WTC11 (cell line): ENCODE data around the gene OLFM1. TPM values are rescaled to one million over a fixed set of nuclear protein-coding genes. Genes with fewer than 3 reads are reported as not detected.

Experiments used
- ATF1 ChIP-seq: sonication (generic); formaldehyde crosslinking; IDR thresholded peaks from 2 replicates; pipeline ENCODE4 v1.8.1; 2023; ENCODE audit warnings: mild to moderate bottlenecking, moderate library complexity, missing genetic modification reagents
- CREB1 ChIP-seq: sonication (generic); formaldehyde crosslinking; IDR thresholded peaks from 2 replicates; pipeline ENCODE4 v1.8.0; 2023; ENCODE audit warnings: mild to moderate bottlenecking, missing genetic modification reagents
- FOXJ3 ChIP-seq: sonication (generic); formaldehyde crosslinking; IDR thresholded peaks from 2 replicates; pipeline ENCODE4 v1.9.0; 2021; ENCODE audit warnings: missing genetic modification reagents, mild to moderate bottlenecking, borderline replicate concordance
- FOXK1 ChIP-seq: sonication (generic); formaldehyde crosslinking; IDR thresholded peaks from 2 replicates; pipeline ENCODE4 v1.8.0; 2022; ENCODE audit warnings: mild to moderate bottlenecking, moderate library complexity, missing genetic modification reagents
- FOXP1 ChIP-seq: sonication (generic); formaldehyde crosslinking; IDR thresholded peaks from 2 replicates; pipeline ENCODE4 v1.8.0; 2022; ENCODE audit warnings: missing genetic modification reagents, mild to moderate bottlenecking, moderate library complexity, borderline replicate concordance
- JUN ChIP-seq: sonication (generic); formaldehyde crosslinking; IDR thresholded peaks from 2 replicates; pipeline ENCODE4 v1.8.0; 2023; ENCODE audit warnings: mild to moderate bottlenecking, missing genetic modification reagents
- MXD4 ChIP-seq: fragments of 250-450 bp; sonication (Bioruptor Pico); IDR thresholded peaks from 2 replicates; pipeline ENCODE4 v1.8.0; 2021; ENCODE audit warnings: mild to moderate bottlenecking, moderate library complexity, borderline replicate concordance
- NFE2L1 ChIP-seq: sonication (generic); formaldehyde crosslinking; IDR thresholded peaks from 2 replicates; pipeline ENCODE4 v1.8.1; 2023; ENCODE audit warnings: missing genetic modification reagents
- NFYB ChIP-seq: sonication (generic); formaldehyde crosslinking; conservative IDR thresholded peaks from 2 replicates; pipeline ENCODE4 v1.8.0; 2022; ENCODE audit warnings: low read depth, missing genetic modification reagents
- NR3C1 ChIP-seq: sonication (generic); formaldehyde crosslinking; conservative IDR thresholded peaks from 2 replicates; pipeline ENCODE4 v1.8.1; 2023; ENCODE audit warnings: low read depth, mild to moderate bottlenecking, missing genetic modification reagents
- RELA ChIP-seq: sonication (generic); formaldehyde crosslinking; IDR thresholded peaks from 2 replicates; pipeline ENCODE4 v1.8.1; 2022; ENCODE audit warnings: missing genetic modification reagents, mild to moderate bottlenecking, borderline replicate concordance
- SMAD3 ChIP-seq: sonication (generic); formaldehyde crosslinking; IDR thresholded peaks from 2 replicates; pipeline ENCODE4 v1.8.0; 2022; ENCODE audit warnings: missing genetic modification reagents, mild to moderate bottlenecking, borderline replicate concordance
- TEAD1 ChIP-seq: sonication (generic); formaldehyde crosslinking; IDR thresholded peaks from 2 replicates; pipeline ENCODE4 v1.8.0; 2022; ENCODE audit warnings: mild to moderate bottlenecking, missing genetic modification reagents
- ZNF232 ChIP-seq: sonication (generic); formaldehyde crosslinking; IDR thresholded peaks from 2 replicates; pipeline ENCODE4 v1.8.0; 2022; ENCODE audit warnings: mild to moderate bottlenecking, missing genetic modification reagents
- ZNF263 ChIP-seq: sonication (generic); formaldehyde crosslinking; IDR thresholded peaks from 2 replicates; pipeline ENCODE4 v1.8.1; 2022; ENCODE audit warnings: low read depth, mild to moderate bottlenecking, moderate library complexity, missing genetic modification reagents
- total RNA-seq: library from RNA; stranded (reverse); gene quantifications from 3 replicates; pipeline ENCODE4 v1.2.3, GENCODE V29; 2021
- TF ChIP-seq, protein P1 (sequence below): sonication (generic); formaldehyde crosslinking; IDR thresholded peaks from 2 replicates; pipeline ENCODE4 v1.8.1; 2022; ENCODE audit warnings: mild to moderate bottlenecking, missing genetic modification reagents, moderate library complexity, borderline replicate concordance
- TF ChIP-seq, protein P2 (sequence below): sonication (generic); formaldehyde crosslinking; IDR thresholded peaks from 2 replicates; pipeline ENCODE4 v1.8.1; 2023; ENCODE audit warnings: mild to moderate bottlenecking, missing genetic modification reagents, moderate library complexity
- TF ChIP-seq, protein P3 (sequence below): sonication (generic); formaldehyde crosslinking; conservative IDR thresholded peaks from 2 replicates; pipeline ENCODE4 v1.8.1; 2022; ENCODE audit warnings: mild to moderate bottlenecking, missing genetic modification reagents
- TF ChIP-seq, protein P4 (sequence below): fragments of 250-450 bp; sonication (Bioruptor Pico); conservative IDR thresholded peaks from 2 replicates; pipeline ENCODE4 v1.9.0; 2021; ENCODE audit warnings: mild to moderate bottlenecking
- TF ChIP-seq, protein P5 (sequence below): sonication (generic); formaldehyde crosslinking; IDR thresholded peaks from 2 replicates; pipeline ENCODE4 v1.8.0; 2023; ENCODE audit warnings: mild to moderate bottlenecking, missing genetic modification reagents
- TF ChIP-seq, protein P6 (sequence below): sonication (generic); formaldehyde crosslinking; IDR thresholded peaks from 2 replicates; pipeline ENCODE4 v1.8.0; 2023; ENCODE audit warnings: missing genetic modification reagents, mild to moderate bottlenecking, borderline replicate concordance

OLFM1 gene
- total RNA-seq, 1 experiment from 2014 or later = 37.6 TPM

DNA sequence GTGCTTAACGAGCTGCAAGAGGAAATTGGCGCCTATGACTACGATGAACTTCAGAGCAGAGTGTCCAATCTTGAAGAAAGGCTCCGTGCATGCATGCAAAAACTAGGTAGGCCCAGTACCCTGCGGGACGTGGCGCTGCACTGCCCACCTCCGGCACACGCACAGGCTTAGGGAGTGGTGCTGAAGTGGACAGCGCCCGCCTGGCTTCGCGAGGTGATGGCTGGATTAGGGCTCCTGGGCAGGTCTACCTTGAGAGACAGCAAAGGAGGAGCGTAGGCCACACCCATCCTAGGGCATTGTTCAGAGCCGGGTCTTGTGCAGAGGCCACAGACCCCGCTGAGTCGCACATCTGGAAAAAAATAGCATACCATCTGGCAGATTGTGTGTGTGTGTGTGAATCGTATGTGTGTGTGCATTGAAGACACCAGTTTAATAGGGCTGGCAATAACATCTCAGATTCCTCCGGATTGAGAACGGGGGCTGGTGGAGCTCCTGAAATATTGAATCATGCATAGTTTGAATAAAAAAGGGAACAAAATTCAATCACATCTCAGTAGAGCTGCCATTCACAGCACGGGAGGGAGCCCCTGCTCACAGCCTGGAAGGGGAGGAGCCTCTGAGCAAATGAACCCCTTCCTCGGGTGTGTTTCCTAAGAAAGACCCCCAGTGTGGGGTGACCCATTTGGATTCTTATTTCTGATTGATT, 11.1 kb downstream of the OLFM1 start (continued):
- TF ChIP-seq, protein P1, sequence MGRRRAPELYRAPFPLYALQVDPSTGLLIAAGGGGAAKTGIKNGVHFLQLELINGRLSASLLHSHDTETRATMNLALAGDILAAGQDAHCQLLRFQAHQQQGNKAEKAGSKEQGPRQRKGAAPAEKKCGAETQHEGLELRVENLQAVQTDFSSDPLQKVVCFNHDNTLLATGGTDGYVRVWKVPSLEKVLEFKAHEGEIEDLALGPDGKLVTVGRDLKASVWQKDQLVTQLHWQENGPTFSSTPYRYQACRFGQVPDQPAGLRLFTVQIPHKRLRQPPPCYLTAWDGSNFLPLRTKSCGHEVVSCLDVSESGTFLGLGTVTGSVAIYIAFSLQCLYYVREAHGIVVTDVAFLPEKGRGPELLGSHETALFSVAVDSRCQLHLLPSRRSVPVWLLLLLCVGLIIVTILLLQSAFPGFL (CRISPR knock-in tag) = no peak; the same call in 1 of the 2 replicates
- TF ChIP-seq CREB1 (CRISPR knock-in tag) (0 out of 2 replicates have a peak, but pooled peaks have one; percentile 40), MXD4 (no peak), FOXJ3 (CRISPR knock-in tag) (no peak), NFYB (CRISPR knock-in tag) (no peak), SMAD3 (peak; percentile 91; the same call in 1 of the 2 replicates), ZNF232 (CRISPR knock-in tag) (peak; percentile 90), NFE2L1 (CRISPR knock-in tag) (peak; percentile 81; the same call in 1 of the 2 replicates), ATF1 (CRISPR knock-in tag) (no peak), ZNF263 (CRISPR knock-in tag) (no peak), NR3C1 (CRISPR knock-in tag) (no peak), FOXK1 (CRISPR knock-in tag) (peak; percentile 60; the same call in 1 of the 2 replicates), FOXP1 (CRISPR knock-in tag) (peak; percentile 84; the same call in 1 of the 2 replicates), RELA (CRISPR knock-in tag) (peak; percentile 39; the same call in 1 of the 2 replicates), TEAD1 (0 out of 2 replicates have a peak, but pooled peaks have one; percentile 31), JUN (CRISPR knock-in tag) (0 out of 2 replicates have a peak, but pooled peaks have one; percentile 60)
- TF ChIP-seq, protein P2, sequence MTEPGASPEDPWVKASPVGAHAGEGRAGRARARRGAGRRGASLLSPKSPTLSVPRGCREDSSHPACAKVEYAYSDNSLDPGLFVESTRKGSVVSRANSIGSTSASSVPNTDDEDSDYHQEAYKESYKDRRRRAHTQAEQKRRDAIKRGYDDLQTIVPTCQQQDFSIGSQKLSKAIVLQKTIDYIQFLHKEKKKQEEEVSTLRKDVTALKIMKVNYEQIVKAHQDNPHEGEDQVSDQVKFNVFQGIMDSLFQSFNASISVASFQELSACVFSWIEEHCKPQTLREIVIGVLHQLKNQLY (CRISPR knock-in tag) = 0 out of 2 replicates have a peak, but pooled peaks have one; percentile 29
- TF ChIP-seq, protein P3, sequence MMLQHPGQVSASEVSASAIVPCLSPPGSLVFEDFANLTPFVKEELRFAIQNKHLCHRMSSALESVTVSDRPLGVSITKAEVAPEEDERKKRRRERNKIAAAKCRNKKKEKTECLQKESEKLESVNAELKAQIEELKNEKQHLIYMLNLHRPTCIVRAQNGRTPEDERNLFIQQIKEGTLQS (CRISPR knock-in tag) = no peak
- TF ChIP-seq, protein P4, sequence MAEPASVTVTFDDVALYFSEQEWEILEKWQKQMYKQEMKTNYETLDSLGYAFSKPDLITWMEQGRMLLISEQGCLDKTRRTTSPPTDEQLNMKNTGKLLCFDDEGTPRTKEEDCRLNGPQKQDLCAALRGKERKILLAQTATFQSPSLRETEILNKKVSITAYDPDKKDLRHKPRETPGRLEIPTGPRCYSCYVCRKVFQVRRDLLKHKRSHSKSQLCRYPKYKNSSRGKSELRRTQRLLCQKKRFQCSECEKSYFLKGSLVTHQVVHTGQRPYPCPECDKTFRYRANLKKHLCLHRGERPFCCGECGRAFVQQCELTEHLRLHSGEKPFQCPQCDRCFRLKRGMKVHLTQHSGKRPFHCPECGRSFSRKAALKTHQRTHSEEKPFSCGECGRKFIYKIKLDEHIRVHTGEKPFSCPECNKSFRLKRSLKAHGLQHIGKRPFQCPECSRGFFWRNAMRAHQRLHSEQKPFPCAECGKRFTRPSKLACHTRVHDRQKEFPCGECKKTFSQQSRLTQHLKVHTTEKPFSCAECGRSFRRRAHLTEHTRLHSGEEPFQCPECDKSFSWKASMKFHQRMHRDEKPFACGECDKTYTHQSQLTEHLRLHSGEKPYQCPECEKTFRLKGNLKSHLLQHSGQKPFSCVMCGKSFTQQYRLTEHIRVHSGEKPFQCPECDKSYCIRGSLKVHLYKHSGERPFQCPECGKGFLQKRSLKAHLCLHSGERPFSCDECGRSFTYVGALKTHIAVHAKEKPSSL (CRISPR knock-in tag) = no peak
- TF ChIP-seq, protein P5, sequence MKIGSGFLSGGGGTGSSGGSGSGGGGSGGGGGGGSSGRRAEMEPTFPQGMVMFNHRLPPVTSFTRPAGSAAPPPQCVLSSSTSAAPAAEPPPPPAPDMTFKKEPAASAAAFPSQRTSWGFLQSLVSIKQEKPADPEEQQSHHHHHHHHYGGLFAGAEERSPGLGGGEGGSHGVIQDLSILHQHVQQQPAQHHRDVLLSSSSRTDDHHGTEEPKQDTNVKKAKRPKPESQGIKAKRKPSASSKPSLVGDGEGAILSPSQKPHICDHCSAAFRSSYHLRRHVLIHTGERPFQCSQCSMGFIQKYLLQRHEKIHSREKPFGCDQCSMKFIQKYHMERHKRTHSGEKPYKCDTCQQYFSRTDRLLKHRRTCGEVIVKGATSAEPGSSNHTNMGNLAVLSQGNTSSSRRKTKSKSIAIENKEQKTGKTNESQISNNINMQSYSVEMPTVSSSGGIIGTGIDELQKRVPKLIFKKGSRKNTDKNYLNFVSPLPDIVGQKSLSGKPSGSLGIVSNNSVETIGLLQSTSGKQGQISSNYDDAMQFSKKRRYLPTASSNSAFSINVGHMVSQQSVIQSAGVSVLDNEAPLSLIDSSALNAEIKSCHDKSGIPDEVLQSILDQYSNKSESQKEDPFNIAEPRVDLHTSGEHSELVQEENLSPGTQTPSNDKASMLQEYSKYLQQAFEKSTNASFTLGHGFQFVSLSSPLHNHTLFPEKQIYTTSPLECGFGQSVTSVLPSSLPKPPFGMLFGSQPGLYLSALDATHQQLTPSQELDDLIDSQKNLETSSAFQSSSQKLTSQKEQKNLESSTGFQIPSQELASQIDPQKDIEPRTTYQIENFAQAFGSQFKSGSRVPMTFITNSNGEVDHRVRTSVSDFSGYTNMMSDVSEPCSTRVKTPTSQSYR (CRISPR knock-in tag) = peak; percentile 84
- TF ChIP-seq, protein P6, sequence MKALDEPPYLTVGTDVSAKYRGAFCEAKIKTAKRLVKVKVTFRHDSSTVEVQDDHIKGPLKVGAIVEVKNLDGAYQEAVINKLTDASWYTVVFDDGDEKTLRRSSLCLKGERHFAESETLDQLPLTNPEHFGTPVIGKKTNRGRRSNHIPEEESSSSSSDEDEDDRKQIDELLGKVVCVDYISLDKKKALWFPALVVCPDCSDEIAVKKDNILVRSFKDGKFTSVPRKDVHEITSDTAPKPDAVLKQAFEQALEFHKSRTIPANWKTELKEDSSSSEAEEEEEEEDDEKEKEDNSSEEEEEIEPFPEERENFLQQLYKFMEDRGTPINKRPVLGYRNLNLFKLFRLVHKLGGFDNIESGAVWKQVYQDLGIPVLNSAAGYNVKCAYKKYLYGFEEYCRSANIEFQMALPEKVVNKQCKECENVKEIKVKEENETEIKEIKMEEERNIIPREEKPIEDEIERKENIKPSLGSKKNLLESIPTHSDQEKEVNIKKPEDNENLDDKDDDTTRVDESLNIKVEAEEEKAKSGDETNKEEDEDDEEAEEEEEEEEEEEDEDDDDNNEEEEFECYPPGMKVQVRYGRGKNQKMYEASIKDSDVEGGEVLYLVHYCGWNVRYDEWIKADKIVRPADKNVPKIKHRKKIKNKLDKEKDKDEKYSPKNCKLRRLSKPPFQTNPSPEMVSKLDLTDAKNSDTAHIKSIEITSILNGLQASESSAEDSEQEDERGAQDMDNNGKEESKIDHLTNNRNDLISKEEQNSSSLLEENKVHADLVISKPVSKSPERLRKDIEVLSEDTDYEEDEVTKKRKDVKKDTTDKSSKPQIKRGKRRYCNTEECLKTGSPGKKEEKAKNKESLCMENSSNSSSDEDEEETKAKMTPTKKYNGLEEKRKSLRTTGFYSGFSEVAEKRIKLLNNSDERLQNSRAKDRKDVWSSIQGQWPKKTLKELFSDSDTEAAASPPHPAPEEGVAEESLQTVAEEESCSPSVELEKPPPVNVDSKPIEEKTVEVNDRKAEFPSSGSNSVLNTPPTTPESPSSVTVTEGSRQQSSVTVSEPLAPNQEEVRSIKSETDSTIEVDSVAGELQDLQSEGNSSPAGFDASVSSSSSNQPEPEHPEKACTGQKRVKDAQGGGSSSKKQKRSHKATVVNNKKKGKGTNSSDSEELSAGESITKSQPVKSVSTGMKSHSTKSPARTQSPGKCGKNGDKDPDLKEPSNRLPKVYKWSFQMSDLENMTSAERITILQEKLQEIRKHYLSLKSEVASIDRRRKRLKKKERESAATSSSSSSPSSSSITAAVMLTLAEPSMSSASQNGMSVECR = peak; percentile 91; the same call in 1 of the 2 replicates
